ENCODE data around the gene MARK3. TPM values are rescaled to one million over a fixed set of nuclear protein-coding genes. Genes with fewer than 3 reads are reported as not detected.

Gene MARK3
- total RNA-seq, 1 experiment from 2014 or later = 72.5 TPM

DNA sequence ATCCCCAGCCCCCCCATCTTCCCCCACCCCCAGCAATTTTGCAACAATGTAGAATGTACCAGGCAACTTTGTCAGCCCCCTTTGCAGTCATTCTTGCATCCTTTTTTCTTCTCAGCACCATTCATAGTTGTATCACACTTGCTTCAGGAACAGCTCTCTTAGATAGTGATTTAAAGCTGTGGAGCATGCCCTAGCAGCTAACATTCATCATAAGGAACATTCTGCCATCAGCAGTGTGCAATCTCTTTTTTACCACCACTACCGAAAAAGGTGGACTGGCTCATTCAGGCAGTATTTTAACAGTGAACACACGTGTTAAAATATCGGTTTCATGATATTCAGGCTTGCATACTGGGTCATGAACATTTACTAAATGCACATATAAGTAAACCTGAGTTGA is 45.1 kb downstream of the MARK3 start:
- Histone ChIP-seq H3K4me2 (ENCODE audit: low read length) (no peak overlapping the region), H3K36me3 (ENCODE audit: control insufficient read depth in 1 of 2, insufficient read depth in 2 of 2, low read length in 2 of 2) (peaks cover 0 to 5% of the 10 kb centered on the region in 2 experiments; a peak in 1 of 4 replicates), H3K9ac (ENCODE audit: low read length) (no peak overlapping the region), H3K27me3 (ENCODE audit: insufficient read depth, low read length) (no peaks in the 10 kb centered on the region), H3K9me3 (ENCODE audit: control insufficient read depth in 1 of 2, insufficient read depth in 1 of 2, low read depth in 1 of 2, low read length in 2 of 2) (no peaks in the 10 kb centered on the region), H3K4me1 (ENCODE audit: control insufficient read depth in 1 of 2, insufficient read depth in 2 of 2, low read length in 2 of 2) (peaks cover 3 to 22% of the 10 kb centered on the region in 2 experiments; a peak in 3 of 4 replicates), H3K79me2 (ENCODE audit: insufficient read depth, low read length) (peaks cover 95% of the 10 kb centered on the region), H3K9me2 (ENCODE audit: insufficient read depth) (no peaks in the 10 kb centered on the region), H3K4me3 (replicated peaks in 1 of 2; ENCODE audit: low read depth in 1 of 2, low read length in 2 of 2) (no peak overlapping the region), H4K20me1 (ENCODE audit: insufficient read depth) (peaks cover 10% of the 10 kb centered on the region; the same call in 1 of the 2 replicates), H2AFZ (ENCODE audit: low read depth, low read length, poor library complexity, severe bottlenecking) (no peak overlapping the region), H3K27ac (ENCODE audit: low read depth, low read length) (no peak overlapping the region)
- no peak for TF ChIP-seq ZNF274 (IDR thresholded peaks at IDR 0.05; ENCODE audit: low read depth, low read length)
- TF ChIP-seq SIN3A (IDR thresholded peaks at IDR 0.05; ENCODE audit: low read depth) = no peak
- no peak for TF ChIP-seq ZFX (IDR thresholded peaks at IDR 0.05)
- TF ChIP-seq TCF7L2 (IDR thresholded peaks at IDR 0.05; ENCODE audit: borderline replicate concordance, extremely low read depth, insufficient read depth, insufficient read length) = no peak
- TF ChIP-seq ELF1 (IDR thresholded peaks at IDR 0.05; ENCODE audit: borderline replicate concordance, low read depth) = no peak
- TF ChIP-seq POLR2A (IDR thresholded peaks at IDR 0.05; ENCODE audit: borderline replicate concordance, extremely low read depth, insufficient read depth, insufficient read length) = no peak
- TF ChIP-seq RAD21 (IDR thresholded peaks at IDR 0.05; ENCODE audit: low read depth) = no peak
- no peak for TF ChIP-seq SP1 (IDR thresholded peaks at IDR 0.05; ENCODE audit: low read depth)
- no peak for TF ChIP-seq POLR2AphosphoS5 (IDR thresholded peaks at IDR 0.05; ENCODE audit: low read depth, low read length)
- TF ChIP-seq CBX3 (IDR thresholded peaks at IDR 0.05; ENCODE audit: low read depth) = no peak
- TF ChIP-seq, protein P1, sequence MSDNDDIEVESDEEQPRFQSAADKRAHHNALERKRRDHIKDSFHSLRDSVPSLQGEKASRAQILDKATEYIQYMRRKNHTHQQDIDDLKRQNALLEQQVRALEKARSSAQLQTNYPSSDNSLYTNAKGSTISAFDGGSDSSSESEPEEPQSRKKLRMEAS (IDR thresholded peaks at IDR 0.05) = no peak
- no peak for TF ChIP-seq YY1 (IDR thresholded peaks at IDR 0.05; ENCODE audit: extremely low read depth, insufficient replicate concordance, low read depth, low read length)
- no peak for TF ChIP-seq CEBPB (IDR thresholded peaks at IDR 0.05; ENCODE audit: low read depth)
- TF ChIP-seq, protein P2, sequence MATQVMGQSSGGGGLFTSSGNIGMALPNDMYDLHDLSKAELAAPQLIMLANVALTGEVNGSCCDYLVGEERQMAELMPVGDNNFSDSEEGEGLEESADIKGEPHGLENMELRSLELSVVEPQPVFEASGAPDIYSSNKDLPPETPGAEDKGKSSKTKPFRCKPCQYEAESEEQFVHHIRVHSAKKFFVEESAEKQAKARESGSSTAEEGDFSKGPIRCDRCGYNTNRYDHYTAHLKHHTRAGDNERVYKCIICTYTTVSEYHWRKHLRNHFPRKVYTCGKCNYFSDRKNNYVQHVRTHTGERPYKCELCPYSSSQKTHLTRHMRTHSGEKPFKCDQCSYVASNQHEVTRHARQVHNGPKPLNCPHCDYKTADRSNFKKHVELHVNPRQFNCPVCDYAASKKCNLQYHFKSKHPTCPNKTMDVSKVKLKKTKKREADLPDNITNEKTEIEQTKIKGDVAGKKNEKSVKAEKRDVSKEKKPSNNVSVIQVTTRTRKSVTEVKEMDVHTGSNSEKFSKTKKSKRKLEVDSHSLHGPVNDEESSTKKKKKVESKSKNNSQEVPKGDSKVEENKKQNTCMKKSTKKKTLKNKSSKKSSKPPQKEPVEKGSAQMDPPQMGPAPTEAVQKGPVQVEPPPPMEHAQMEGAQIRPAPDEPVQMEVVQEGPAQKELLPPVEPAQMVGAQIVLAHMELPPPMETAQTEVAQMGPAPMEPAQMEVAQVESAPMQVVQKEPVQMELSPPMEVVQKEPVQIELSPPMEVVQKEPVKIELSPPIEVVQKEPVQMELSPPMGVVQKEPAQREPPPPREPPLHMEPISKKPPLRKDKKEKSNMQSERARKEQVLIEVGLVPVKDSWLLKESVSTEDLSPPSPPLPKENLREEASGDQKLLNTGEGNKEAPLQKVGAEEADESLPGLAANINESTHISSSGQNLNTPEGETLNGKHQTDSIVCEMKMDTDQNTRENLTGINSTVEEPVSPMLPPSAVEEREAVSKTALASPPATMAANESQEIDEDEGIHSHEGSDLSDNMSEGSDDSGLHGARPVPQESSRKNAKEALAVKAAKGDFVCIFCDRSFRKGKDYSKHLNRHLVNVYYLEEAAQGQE (IDR thresholded peaks at IDR 0.05; ENCODE audit: low read depth) = no peak
- RAD21 ChIA-PET (ENCODE audit: low non-redundant PET in 1 of 2, low total read pairs in 2 of 2, uncharacterized antibody in 2 of 2, unreplicated experiment in 2 of 2) = no interaction called here
- intact Hi-C loops (cut with micrococcal nuclease) = no loop called here
- CTCF ChIA-PET = no interaction called here
- POLR2A ChIA-PET = no interaction called here
- DNase-seq (ENCODE audit: low read depth, low spot score) (no peak), ATAC-seq (no peak)
- BruUV-seq (replicated peaks) = no TSS peak
